H1 (cell line): Measurements from ENCODE around the gene SSRP1. TPM values are rescaled to one million over a fixed set of nuclear protein-coding genes. Genes with fewer than 3 reads are reported as not detected.
A peak's percentile ranks its signal among the peaks of the same experiment; 100 is the strongest.

Experiments used
- CTCF ChIA-PET: fragments of 300-600 bp; sonication (Branson Sonifier 250); formaldehyde crosslinking; loops from one replicate; lab custom pipeline; 2021; ENCODE audit not compliant: partially characterized antibody; lab: Charles Lee
- POLR2A ChIA-PET: fragments of 300-600 bp; sonication (Branson Sonifier 250); formaldehyde crosslinking; loops from one replicate; lab custom pipeline; 2021; ENCODE audit warnings: inconsistent platforms; ENCODE audit not compliant: partially characterized antibody; lab: Charles Lee
- DNase-seq, 2 experiments: peaks; one replicate each; pipeline versions ENCODE4 v3.0.0 to v3.0.0-alpha.2; 2010 to 2022; ENCODE audit warnings: low spot score in 2 of 2, low read depth in 1 of 2, mixed read lengths in 1 of 2
- FAIRE-seq: peaks from 2 replicates; lab custom pipeline; 2011; peaks lifted over from hg19 to GRCh38; lab: Jason Lieb, UNC
- H2AFZ ChIP-seq: 2 replicates; pipeline ENCODE4 v1.8.1; 2012; ENCODE audit warnings: low read length, inconsistent platforms
- H2AK5ac ChIP-seq: 2 replicates; pipeline ENCODE4 v1.6.1; 2013; ENCODE audit warnings: low read depth, low read length
- H2BK120ac ChIP-seq: replicated peaks from 2 replicates; pipeline ENCODE3; 2013; ENCODE audit warnings: low read depth, low read length, inconsistent platforms
- H2BK12ac ChIP-seq: 2 replicates; pipeline ENCODE4 v1.6.1; 2013; ENCODE audit warnings: low read depth, low read length
- H2BK15ac ChIP-seq: 2 replicates; pipeline ENCODE4 v1.6.1; 2013; ENCODE audit warnings: low read length
- H2BK20ac ChIP-seq: 2 replicates; pipeline ENCODE4 v1.6.1; 2013; ENCODE audit warnings: low read length
- H2BK5ac ChIP-seq: 2 replicates; pipeline ENCODE4 v1.6.1; 2013; ENCODE audit warnings: low read depth, low read length
- H3K14ac ChIP-seq: 2 replicates; pipeline ENCODE4 v1.6.1; 2013; ENCODE audit warnings: inconsistent platforms; ENCODE audit not compliant: insufficient read length
- H3K18ac ChIP-seq: 2 replicates; pipeline ENCODE4 v1.6.1; 2013; ENCODE audit warnings: low read length; ENCODE audit errors: extremely low read depth
- H3K23ac ChIP-seq: 2 replicates; pipeline ENCODE4 v1.6.1; 2013; ENCODE audit warnings: inconsistent platforms; ENCODE audit not compliant: insufficient read length
- H3K23me2 ChIP-seq: 2 replicates; pipeline ENCODE4 v1.6.1; 2013; ENCODE audit warnings: low read depth, low read length
- H3K27ac ChIP-seq: 2 replicates; pipeline ENCODE4 v1.6.1; 2011; ENCODE audit warnings: low read depth, low read length, inconsistent platforms
- H3K27me3 ChIP-seq, 4 experiments: replicated peaks in 1 of 4; 1 replicate in 1 of 4; 2 replicates in 3 of 4; pipeline versions ENCODE4 v1.6.1 to v1.8.1; 2011 to 2013; ENCODE audit warnings: low read length in 3 of 4, mild to moderate bottlenecking in 3 of 4, inconsistent platforms in 2 of 4, mixed read lengths in 2 of 4, moderate library complexity in 1 of 4; ENCODE audit not compliant: control insufficient read depth in 3 of 4, insufficient read depth in 3 of 4; ENCODE audit errors: extremely low read depth in 1 of 4
- H3K36me3 ChIP-seq, 4 experiments: 2 replicates each; pipeline versions ENCODE4 v1.6.1 to v1.8.1; 2011 to 2013; ENCODE audit warnings: mild to moderate bottlenecking in 4 of 4, low read length in 3 of 4, moderate library complexity in 2 of 4, control low read depth in 1 of 4, inconsistent platforms in 1 of 4; ENCODE audit not compliant: insufficient read depth in 4 of 4, control insufficient read depth in 2 of 4
- H3K4ac ChIP-seq: replicated peaks from 2 replicates; pipeline ENCODE3; 2013; ENCODE audit warnings: low read length, low read depth, mixed read lengths, inconsistent platforms; ENCODE audit not compliant: insufficient read length
- H3K4me1 ChIP-seq, 4 experiments: replicated peaks in 1 of 4; 1 replicate in 1 of 4; 2 replicates in 3 of 4; pipeline versions ENCODE4 v1.6.1 to v1.8.1; 2011 to 2013; ENCODE audit warnings: low read length in 3 of 4, inconsistent platforms in 2 of 4, mixed read lengths in 1 of 4; ENCODE audit not compliant: insufficient read depth in 4 of 4, control insufficient read depth in 3 of 4
- H3K4me2 ChIP-seq, 2 experiments: 2 replicates each; pipeline versions ENCODE4 v1.6.1 to v1.8.1; 2011 to 2013; ENCODE audit warnings: low read depth in 2 of 2, low read length in 2 of 2, control low read depth in 1 of 2, inconsistent platforms in 1 of 2, mild to moderate bottlenecking in 1 of 2; ENCODE audit not compliant: insufficient read depth in 1 of 2
- H3K4me3 ChIP-seq, 4 experiments: fragments of 200-600, 300-600 bp in 1 of 4; sonication (generic), shearing (Covaris generic), sonication (Bioruptor Twin) in 1 of 4; 2 replicates each; pipeline versions ENCODE4 v1.5.1 to v1.8.1; 2011 to 2016; ENCODE audit warnings: low read length in 4 of 4, low read depth in 3 of 4, control low read depth in 2 of 4, inconsistent platforms in 2 of 4, mild to moderate bottlenecking in 2 of 4, mixed read lengths in 1 of 4, moderate library complexity in 1 of 4; ENCODE audit not compliant: insufficient read depth in 2 of 4; ENCODE audit errors: extremely low read depth in 1 of 4
- H3K56ac ChIP-seq: replicated peaks from 2 replicates; pipeline ENCODE3; 2013; ENCODE audit warnings: low read depth, mild to moderate bottlenecking, mixed read lengths, low read length, inconsistent platforms; ENCODE audit not compliant: insufficient read length
- H3K79me1 ChIP-seq: 2 replicates; pipeline ENCODE4 v1.6.1; 2013; ENCODE audit warnings: low read depth, low read length, control low read depth
- H3K79me2 ChIP-seq, 2 experiments: 2 replicates each; pipeline versions ENCODE4 v1.6.1 to v1.8.1; 2012 to 2013; ENCODE audit warnings: low read length in 2 of 2, mild to moderate bottlenecking in 2 of 2, inconsistent platforms in 1 of 2; ENCODE audit not compliant: insufficient read depth in 2 of 2, control insufficient read depth in 1 of 2
- H3K9ac ChIP-seq, 4 experiments: replicated peaks in 1 of 4; 1 replicate in 1 of 4; 2 replicates in 3 of 4; pipeline versions ENCODE4 v1.6.1 to v1.8.1; 2011 to 2013; ENCODE audit warnings: low read depth in 3 of 4, low read length in 3 of 4, control low read depth in 2 of 4, mild to moderate bottlenecking in 2 of 4, moderate library complexity in 2 of 4, inconsistent platforms in 1 of 4; ENCODE audit errors: extremely low read depth in 1 of 4
- H3K9me3 ChIP-seq, 2 experiments: 2 replicates each; pipeline versions ENCODE4 v1.6.1 to v1.8.1; 2012 to 2013; ENCODE audit warnings: mild to moderate bottlenecking in 2 of 2, moderate library complexity in 2 of 2, control low read depth in 1 of 2, inconsistent platforms in 1 of 2, low read depth in 1 of 2, low read length in 1 of 2, mixed read lengths in 1 of 2; ENCODE audit not compliant: insufficient read depth in 2 of 2
- H4K20me1 ChIP-seq, 2 experiments: replicated peaks in 1 of 2; 2 replicates each; pipeline versions ENCODE3 to v1.8.1; 2011 to 2013; ENCODE audit warnings: inconsistent platforms in 2 of 2, low read length in 2 of 2, mild to moderate bottlenecking in 1 of 2; ENCODE audit not compliant: insufficient read depth in 2 of 2, control insufficient read depth in 1 of 2
- H4K5ac ChIP-seq: 2 replicates; pipeline ENCODE4 v1.6.1; 2013; ENCODE audit warnings: low read length, low read depth, mixed read lengths, inconsistent platforms; ENCODE audit not compliant: insufficient read length
- H4K8ac ChIP-seq: 2 replicates; pipeline ENCODE4 v1.8.0; 2013; ENCODE audit warnings: mild to moderate bottlenecking, moderate library complexity, low read length, inconsistent platforms; ENCODE audit not compliant: insufficient read depth; ENCODE audit errors: extremely low read depth
- H4K91ac ChIP-seq: replicated peaks from 2 replicates; pipeline ENCODE3; 2013; ENCODE audit warnings: low read length, mixed read lengths, inconsistent platforms; ENCODE audit not compliant: insufficient read length
- FOSL1 ChIP-seq: IDR thresholded peaks from 2 replicates; pipeline ENCODE4 v1.6.1; 2011; ENCODE audit warnings: mild to moderate bottlenecking, low read depth, low read length, moderate library complexity; ENCODE audit not compliant: insufficient read depth
- POLR2AphosphoS5 ChIP-seq: IDR thresholded peaks from 2 replicates; pipeline ENCODE4 v1.6.1; 2011; ENCODE audit warnings: low read depth, low read length
- WGBS, 2 experiments: shearing (Covaris generic) in 1 of 2; methylation state at CpG; one replicate each; pipeline versions ENCODE4 v1.1.6 to v1.1.7; 2013 to 2015; ENCODE audit warnings: low lambda C conversion rate in 2 of 2, mixed read lengths in 2 of 2, inconsistent platforms in 1 of 2, low coverage in 1 of 2, missing lambda C conversion rate in 1 of 2; ENCODE audit not compliant: insufficient replicate concordance in 2 of 2, insufficient coverage in 1 of 2, insufficient read length in 1 of 2; ENCODE audit errors: extremely low coverage in 1 of 2, missing lambda C conversion rate in 1 of 2; 5-methylcytosine and 5-hydroxymethylcytosine counted together
- polyA plus RNA-seq, 7 experiments: library from polyadenylated mRNA; depleted of rRNA in 3 of 7; stranded (reverse) in 5 of 7; unstranded in 2 of 7; fragments of >200 nt in 5 of 7; fragments of 200-250 nt in 2 of 7; gene quantifications; 1 replicate in 5 of 7; 2 replicates in 1 of 7; 4 replicates in 1 of 7; pipeline versions ENCODE4 v1.2.1 to v1.2.3, GENCODE V29; 2011 to 2013; ENCODE audit warnings: missing spikeins in 2 of 7, mixed read lengths in 2 of 7
- total RNA-seq: library from RNA; stranded (reverse); fragmentation: NEBNext Ultra II Directional; extraction: Animal tissue kit (Norgen Biotek cat#: 25700); gene quantifications from 2 replicates; pipeline ENCODE4 v1.2.1, GENCODE V29; 2021

The SSRP1 gene
- total and polyA plus RNA-seq, 2 of the 8 experiments (the other 6 are each of a cell fraction or from before 2014, with no cell fraction given), result 259 to 281 TPM

DNA sequence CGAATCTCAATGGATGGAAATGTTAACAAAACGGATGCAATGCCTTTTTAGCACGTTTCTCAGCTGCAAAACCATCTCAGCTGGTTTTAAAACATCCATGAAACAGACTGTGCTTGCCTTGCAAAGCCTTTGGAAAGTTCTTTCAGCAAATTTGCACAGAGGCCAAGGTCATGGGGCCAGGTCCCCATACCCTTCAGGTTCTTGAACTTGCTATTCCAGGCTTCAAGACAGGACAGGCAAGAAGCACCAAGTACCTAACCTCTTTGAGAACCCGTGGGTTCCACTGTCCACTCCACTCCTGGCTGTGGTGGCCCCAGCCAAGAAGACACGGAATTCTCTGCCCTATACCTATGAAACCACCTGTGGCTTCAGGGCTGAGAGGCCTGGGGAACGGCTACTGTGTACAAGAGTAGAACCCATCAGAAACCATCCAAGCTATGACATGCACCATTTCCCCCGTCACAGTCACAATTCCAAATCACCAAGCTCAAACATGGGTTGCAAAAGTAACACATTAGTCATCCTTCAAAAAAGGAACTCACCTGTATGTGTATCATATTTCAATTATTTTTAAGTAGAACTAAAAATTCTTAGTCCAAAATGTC is 27.9 kb downstream of the SSRP1 start:
- no peak overlapping the region for H3K4me2 ChIP-seq
- H3K14ac ChIP-seq, result no peak overlapping the region
- H3K56ac ChIP-seq, result no peak overlapping the region
- peaks cover 7 to 45% (median 21%) of the 10 kb centered on the region in 4 experiments for H3K36me3 ChIP-seq
- peaks cover 28% of the 10 kb centered on the region for H3K79me1 ChIP-seq
- peaks cover 10 to 24% (median 14%) of the 10 kb centered on the region in 4 experiments for H3K4me1 ChIP-seq
- no peak overlapping the region for H2BK15ac ChIP-seq
- TF ChIP-seq FOSL1 (no peak), POLR2AphosphoS5 (0 out of 2 replicates have a peak, but pooled peaks have one; percentile 2)
- TF ChIP-seq, all 59 proteins: peak for 1
- no peak overlapping the region for H3K9ac ChIP-seq
- H3K18ac ChIP-seq, result no peak overlapping the region
- no peaks in the 10 kb centered on the region for H3K27me3 ChIP-seq
- H2AK5ac ChIP-seq, result no peak overlapping the region
- POLR2A ChIA-PET, result interaction anchor here (0.7 to 45.7 kb wide), 5 partner anchors 0 to 117 kb away, joined by 3 to 1279 read pairs (median 5); partner anchors contain the start of genes P2RX3, SSRP1 and TNKS1BP1
- no peak overlapping the region for H2AFZ ChIP-seq
- no peaks in the 10 kb centered on the region for H3K9me3 ChIP-seq
- peaks cover 11 to 16% of the 10 kb centered on the region in 2 experiments for H4K20me1 ChIP-seq
- H3K79me2 ChIP-seq, result peaks cover 0 to 58% of the 10 kb centered on the region in 2 experiments; a peak in 2 of 4 replicates
- H4K8ac ChIP-seq, result no peak overlapping the region
- no peak overlapping the region for H2BK20ac ChIP-seq
- peaks cover 4% of the 10 kb centered on the region; the same call in 1 of the 2 replicates for H3K23me2 ChIP-seq
- no peak for DNase-seq
- H4K5ac ChIP-seq, result no peak overlapping the region
- H4K91ac ChIP-seq, result no peak overlapping the region
- H3K4me3 ChIP-seq, result no peak overlapping the region
- 90% methylated on average over 7 of the region's 7 CpGs; no CpG with 5 or more reads in 1 of the 2 experiments for WGBS, 2 experiments
- no peak for FAIRE-seq
- CTCF ChIA-PET, result interaction anchor here (1.1 to 3.0 kb wide), 2 partner anchors 12 to 14 kb away, joined by 3 to 15 read pairs; no protein-coding TSS in a partner anchor
- no peak overlapping the region for H2BK12ac ChIP-seq
- H3K23ac ChIP-seq, result no peak overlapping the region
- no peak overlapping the region for H2BK5ac ChIP-seq
- no peak overlapping the region for H2BK120ac ChIP-seq
- no peak overlapping the region for H3K4ac ChIP-seq
- no peak overlapping the region for H3K27ac ChIP-seq
